HepG2 (cell line): Measurements from ENCODE around the gene TUT1. TPM values are rescaled to one million over a fixed set of nuclear protein-coding genes. Genes with fewer than 3 reads are reported as not detected.
A peak's percentile ranks its signal among the peaks of the same experiment; 100 is the strongest.
"Not testable (repeated sequence)": the region's sequence is repeated elsewhere in the genome, so short reads cannot be mapped to it uniquely, and the experiment has no call there.

Experiments
- ATAC-seq: fragments of 200-7000 bp; cut with Tn5 transposase; 3 replicates; pipeline ENCODE4 v1.9.1; 2020; ENCODE audit warnings: mild to moderate bottlenecking, moderate library complexity
- BruUV-seq: library from RNA; stranded (reverse); fragments of 400-500 nt; replicated peaks from 2 replicates; lab custom pipeline; 2021; lab: Mats Ljungman, UMichigan
- CTCF ChIA-PET: fragments of 300-600 bp; formaldehyde crosslinking; extraction: SDS; loops from one replicate; lab custom pipeline; 2021; ENCODE audit warnings: low total read pairs, inconsistent platforms, low intra/inter-chr PET ratio; lab: Yijun Ruan, JAX
- POLR2A ChIA-PET: fragments of 350-600 bp; sonication (Branson Sonifier 250); formaldehyde crosslinking; loops from one replicate; lab custom pipeline; 2020; ENCODE audit warnings: antibody characterized with exemption, inconsistent platforms; lab: Yijun Ruan, JAX
- DNase-seq: peaks from one replicate; pipeline ENCODE4 v3.0.0-alpha.2; 2015; ENCODE audit warnings: low spot score
- FAIRE-seq: peaks from 3 replicates; lab custom pipeline; 2011; peaks lifted over from hg19 to GRCh38; lab: Jason Lieb, UNC
- H2AFZ ChIP-seq: one replicate; pipeline ENCODE4 v1.6.1; 2011; ENCODE audit warnings: low read length, inconsistent platforms
- H3K27ac ChIP-seq: fragments of 300-600 bp; 3 replicates; pipeline ENCODE4 v1.8.0; 2011; ENCODE audit warnings: mixed run types, mild to moderate bottlenecking, mixed read lengths, low read length, inconsistent platforms; ENCODE audit not compliant: insufficient read depth; ENCODE audit errors: extremely low read length
- H3K27me3 ChIP-seq, 2 experiments: fragments of 200-600 bp in 1 of 2; 2 replicates in 1 of 2; 3 replicates in 1 of 2; pipeline versions ENCODE4 v1.6.0 to v1.8.0; 2011; ENCODE audit warnings: low read length in 2 of 2, mild to moderate bottlenecking in 2 of 2, moderate library complexity in 2 of 2, inconsistent platforms in 1 of 2; ENCODE audit not compliant: insufficient read depth in 2 of 2, control insufficient read depth in 1 of 2
- H3K36me3 ChIP-seq, 2 experiments: fragments of 200-600 bp in 1 of 2; replicated peaks in 1 of 2; 2 replicates in 1 of 2; 3 replicates in 1 of 2; pipeline versions ENCODE4 v1.5.1 to v1.8.0; 2011; ENCODE audit warnings: low read length in 2 of 2, inconsistent platforms in 1 of 2; ENCODE audit not compliant: insufficient read depth in 2 of 2, control insufficient read depth in 1 of 2
- H3K4me1 ChIP-seq: 2 replicates; pipeline ENCODE4 v1.5.1; 2012; ENCODE audit warnings: low read length, inconsistent platforms; ENCODE audit not compliant: insufficient read depth
- H3K4me2 ChIP-seq: 2 replicates; pipeline ENCODE4 v1.6.0; 2011; ENCODE audit warnings: low read depth, low read length, inconsistent platforms
- H3K4me3 ChIP-seq, 3 experiments: fragments of 200-600 bp in 1 of 3; sonication (generic), shearing (Covaris generic) in 1 of 3; replicated peaks in 1 of 3; 2 replicates each; pipeline ENCODE4 v1.5.1; 2011 to 2016; ENCODE audit warnings: low read length in 3 of 3, inconsistent platforms in 2 of 3, low read depth in 2 of 3, mild to moderate bottlenecking in 2 of 3, control low read depth in 1 of 3, mixed read lengths in 1 of 3; ENCODE audit not compliant: insufficient read depth in 1 of 3
- H3K79me2 ChIP-seq: one replicate; pipeline ENCODE4 v1.6.1; 2011; ENCODE audit warnings: low read length, inconsistent platforms; ENCODE audit not compliant: insufficient read depth
- H3K9ac ChIP-seq: 2 replicates; pipeline ENCODE4 v1.6.0; 2011; ENCODE audit warnings: mild to moderate bottlenecking, low read depth, low read length, inconsistent platforms; ENCODE audit not compliant: insufficient read depth
- H3K9me3 ChIP-seq: 2 replicates; pipeline ENCODE4 v1.5.1; 2012; ENCODE audit warnings: mild to moderate bottlenecking, low read length
- H4K20me1 ChIP-seq: 2 replicates; pipeline ENCODE4 v1.6.0; 2011; ENCODE audit warnings: inconsistent platforms, mild to moderate bottlenecking, low read length, moderate library complexity; ENCODE audit not compliant: insufficient read depth
- AGO2 ChIP-seq: fragments of 200-400 bp; formaldehyde crosslinking; optimal IDR thresholded peaks from 2 replicates; pipeline ENCODE3; 2017; ENCODE audit warnings: mild to moderate bottlenecking, low read depth, low read length, moderate library complexity
- NR2F6 ChIP-seq, 2 experiments: IDR thresholded peaks; 2 replicates each; pipeline ENCODE4 v1.6.1; 2016; ENCODE audit warnings: antibody characterized with exemption in 1 of 2, mild to moderate bottlenecking in 1 of 2
- RBFOX2 ChIP-seq: fragments of 200-400 bp; formaldehyde crosslinking; IDR thresholded peaks from 2 replicates; pipeline ENCODE4 v1.6.1; 2017; ENCODE audit warnings: low read depth, mild to moderate bottlenecking, low read length
- ZBTB7B ChIP-seq: sonication (generic); formaldehyde crosslinking; IDR thresholded peaks from 2 replicates; pipeline ENCODE4 v1.4.0; 2020; ENCODE audit warnings: missing genetic modification reagents
- ZNF850 ChIP-seq: sonication (generic); formaldehyde crosslinking; conservative IDR thresholded peaks from 2 replicates; pipeline ENCODE4 v1.9.0; 2021; ENCODE audit warnings: mild to moderate bottlenecking, missing genetic modification reagents
- WGBS: methylation state at CpG from one replicate; pipeline ENCODE4 v1.1.6; 2017; ENCODE audit warnings: low lambda C conversion rate; 5-methylcytosine and 5-hydroxymethylcytosine counted together
- in situ Hi-C: cut with HindIII; loops from 2 replicates; pipeline ENCODE4 v1.10.0; 2017; ENCODE audit warnings: low pct_unique_long_range_greater_than_20kb; ENCODE audit not compliant: extremely low pct_ligation_motif_present
- intact Hi-C: fragments of 100-400 bp; cut with micrococcal nuclease; formaldehyde crosslinking; loops from one replicate; pipeline ENCODE4 v1.10.0; 2022; ENCODE audit not compliant: unreplicated experiment
- polyA plus RNA-seq, 8 experiments: library from polyadenylated mRNA; depleted of rRNA in 3 of 8; stranded (reverse) in 7 of 8; unstranded in 1 of 8; fragments of >200 nt; fragmentation: Illumina TruSeq in 4 of 8; extraction: Trizol in 4 of 8; gene quantifications; 2 replicates each; pipeline versions ENCODE4 v1.2.1 to v1.2.3, GENCODE V29; 2011 to 2016; ENCODE audit warnings: low read depth in 4 of 8, missing spikeins in 1 of 8, mixed read lengths in 1 of 8; ENCODE audit not compliant: insufficient read depth in 1 of 8
- total RNA-seq, 5 experiments: library from RNA; depleted of rRNA; stranded (reverse); fragments of >200 nt; fragmentation: Illumina TruSeq; extraction: Trizol; gene quantifications; 2 replicates each; pipeline ENCODE4 v1.2.3, GENCODE V29; 2016; ENCODE audit warnings: low read depth in 1 of 5
- TF ChIP-seq, protein P1 (sequence below): sonication (generic); formaldehyde crosslinking; conservative IDR thresholded peaks from 2 replicates; pipeline ENCODE4 v1.8.0; 2022; ENCODE audit warnings: mild to moderate bottlenecking, moderate library complexity, missing genetic modification reagents

The TUT1 gene
- total and polyA plus RNA-seq, 2 of the 13 experiments (the other 11 are each of a cell fraction or from before 2014, with no cell fraction given), result 9.7 to 14.3 TPM

DNA sequence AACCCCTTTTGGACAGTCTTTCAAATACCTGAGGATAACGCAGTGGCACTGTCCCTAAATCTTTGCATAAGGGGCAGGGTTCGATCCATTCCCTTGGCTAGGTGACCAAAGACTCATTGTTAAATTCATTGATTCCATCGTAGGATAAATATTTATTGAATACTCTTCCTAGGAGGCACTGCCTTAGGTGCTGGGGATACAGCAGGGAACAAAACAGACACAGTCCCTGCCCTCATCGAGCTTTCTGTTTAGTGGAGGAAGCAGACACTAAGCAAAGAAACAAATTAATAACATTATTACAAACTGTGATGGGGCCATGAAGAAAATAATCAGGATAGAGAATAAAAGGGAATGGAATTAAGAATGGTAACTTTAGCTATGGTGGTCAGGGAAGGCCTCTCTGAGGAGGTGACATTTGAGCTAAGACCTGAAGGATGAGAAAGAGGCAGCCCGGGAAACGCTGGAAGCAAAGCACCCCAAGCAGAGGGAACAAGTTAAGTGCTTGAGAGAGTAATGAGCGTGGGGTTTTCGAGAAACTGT is 29.8 kb upstream of the TUT1 start:
- 4% methylated on average over 8 of the region's 8 CpGs for WGBS
- TF ChIP-seq ZBTB7B (CRISPR knock-in tag), result 0 out of 2 replicates have a peak, but pooled peaks have one; percentile 6
- TF ChIP-seq, protein P1, sequence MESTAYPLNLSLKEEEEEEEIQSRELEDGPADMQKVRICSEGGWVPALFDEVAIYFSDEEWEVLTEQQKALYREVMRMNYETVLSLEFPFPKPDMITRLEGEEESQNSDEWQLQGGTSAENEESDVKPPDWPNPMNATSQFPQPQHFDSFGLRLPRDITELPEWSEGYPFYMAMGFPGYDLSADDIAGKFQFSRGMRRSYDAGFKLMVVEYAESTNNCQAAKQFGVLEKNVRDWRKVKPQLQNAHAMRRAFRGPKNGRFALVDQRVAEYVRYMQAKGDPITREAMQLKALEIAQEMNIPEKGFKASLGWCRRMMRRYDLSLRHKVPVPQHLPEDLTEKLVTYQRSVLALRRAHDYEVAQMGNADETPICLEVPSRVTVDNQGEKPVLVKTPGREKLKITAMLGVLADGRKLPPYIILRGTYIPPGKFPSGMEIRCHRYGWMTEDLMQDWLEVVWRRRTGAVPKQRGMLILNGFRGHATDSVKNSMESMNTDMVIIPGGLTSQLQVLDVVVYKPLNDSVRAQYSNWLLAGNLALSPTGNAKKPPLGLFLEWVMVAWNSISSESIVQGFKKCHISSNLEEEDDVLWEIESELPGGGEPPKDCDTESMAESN (CRISPR knock-in tag), result peak; percentile 66
- TF ChIP-seq NR2F6 (IDR thresholded peaks at IDR 0.05), result no peak
- TF ChIP-seq NR2F6 (CRISPR knock-in tag; IDR thresholded peaks at IDR 0.05), result no peak
- TF ChIP-seq ZNF850 (CRISPR knock-in tag), result 0 out of 2 replicates have a peak, but pooled peaks have one; percentile 6
- H4K20me1 ChIP-seq, result no peaks in the 10 kb centered on the region
- intact Hi-C loops (no loop called here), in situ Hi-C loops (no loop called here)
- peaks cover 21% of the 10 kb centered on the region for H3K4me1 ChIP-seq
- no TSS peak for BruUV-seq
- no peaks in the 10 kb centered on the region for H3K9me3 ChIP-seq
- H3K79me2 ChIP-seq, result peaks cover 4% of the 10 kb centered on the region
- peak overlapping the region; percentile 83 for H3K9ac ChIP-seq
- peak overlapping the region; percentile 93 for H3K4me2 ChIP-seq
- POLR2A ChIA-PET, result interaction anchor here (0.8 to 4.5 kb wide), 22 partner anchors 10 to 235 kb away, joined by 3 to 80 read pairs (median 9); partner anchors contain the start of genes C11orf98, CSKMT, EEF1G and EML3
- no peak for DNase-seq
- no peaks in the 10 kb centered on the region; a peak in 1 of 5 replicates for H3K27me3 ChIP-seq
- H2AFZ ChIP-seq, result no peak overlapping the region
- ATAC-seq, result no peak
- H3K4me3 ChIP-seq, result peak overlapping the region; percentile 74 to 90 (median 81)
- no peak for FAIRE-seq
- peak overlapping the region; percentile 72 for H3K27ac ChIP-seq
- H3K36me3 ChIP-seq, result peaks cover 5 to 11% of the 10 kb centered on the region in 2 experiments
- CTCF ChIA-PET, result interaction anchor here (1.9 kb wide), 1 partner anchor 9 kb away, joined by 6 read pairs; the partner anchor contains the start of genes EML3 and ROM1

DNA sequence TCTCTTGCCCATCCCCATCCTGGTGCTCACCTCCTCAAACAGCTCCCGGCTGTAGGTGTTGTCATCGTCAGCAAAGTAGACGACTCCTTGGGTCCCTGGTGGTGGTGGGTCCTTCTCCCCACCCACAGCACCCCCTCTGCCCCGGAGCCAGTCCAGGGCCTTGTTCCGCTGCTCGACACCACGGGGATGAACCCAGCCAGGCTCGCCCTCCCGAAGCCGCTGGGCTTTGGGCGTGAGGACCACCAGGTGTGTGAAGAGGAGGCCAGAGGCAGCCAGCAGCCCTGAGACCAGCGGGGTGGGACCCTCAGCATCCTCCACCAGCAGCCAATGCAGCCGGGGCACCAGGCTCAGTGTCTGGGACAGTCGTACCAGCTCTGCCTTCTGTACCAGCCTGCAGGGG is 25.6 kb upstream of the TUT1 start:
- H3K36me3 ChIP-seq, H3K27ac ChIP-seq, H3K9ac ChIP-seq, H3K9me3 ChIP-seq, H3K4me3 ChIP-seq, H2AFZ ChIP-seq, DNase-seq, CTCF ChIA-PET, H3K4me2 ChIP-seq, ATAC-seq: not testable (repeated sequence)
- H3K4me1 ChIP-seq, result peaks cover 43% of the 10 kb centered on the region
- 94% methylated on average over 12 of the region's 14 CpGs for WGBS
- TF ChIP-seq AGO2 (peak; percentile 52), RBFOX2 (peak; percentile 45)
- TF ChIP-seq, all 625 proteins: peak for 2; not testable (repeated sequence) for 623
- POLR2A ChIA-PET, H4K20me1 ChIP-seq, H3K79me2 ChIP-seq, BruUV-seq, H3K27me3 ChIP-seq, in situ Hi-C loops, FAIRE-seq, intact Hi-C loops: not testable (repeated sequence)
